IMR-90 (cell line): ENCODE measurements around the gene IL36G.

Source experiments
- BHLHE40 ChIP-seq: fragments of 150-350 bp; IDR thresholded peaks from 2 replicates; pipeline ENCODE4 v1.6.1; 2016; ENCODE audit warnings: mild to moderate bottlenecking, low read depth, low read length
- CTCF ChIP-seq: conservative IDR thresholded peaks from 2 replicates; pipeline ENCODE4 v1.5.1; 2012; ENCODE audit warnings: mild to moderate bottlenecking, low read depth, low read length, improper control_type of control experiment
- ELK1 ChIP-seq: fragments of 150-350 bp; IDR thresholded peaks from 2 replicates; pipeline ENCODE4 v1.6.1; 2016; ENCODE audit warnings: low read depth, mild to moderate bottlenecking, low read length, moderate library complexity, borderline replicate concordance
- MAZ ChIP-seq: IDR thresholded peaks from 2 replicates; pipeline ENCODE4 v1.6.1; 2012; ENCODE audit warnings: low read depth, mild to moderate bottlenecking, low read length, improper control_type of control experiment, moderate library complexity, borderline replicate concordance
- POLR2A ChIP-seq: IDR thresholded peaks from 2 replicates; pipeline ENCODE4 v1.6.1; 2012; ENCODE audit warnings: mild to moderate bottlenecking, low read depth, low read length
- RAD21 ChIP-seq: IDR thresholded peaks from 2 replicates; pipeline ENCODE4 v1.6.1; 2012; ENCODE audit warnings: low read length, improper control_type of control experiment
- RCOR1 ChIP-seq: IDR thresholded peaks from 2 replicates; pipeline ENCODE4 v1.6.1; 2012; ENCODE audit warnings: mild to moderate bottlenecking, low read length, improper control_type of control experiment; ENCODE audit not compliant: insufficient replicate concordance
- RFX5 ChIP-seq: IDR thresholded peaks from 2 replicates; pipeline ENCODE4 v1.8.0; 2012; ENCODE audit warnings: low read depth, mild to moderate bottlenecking, low read length, moderate library complexity
- SMC3 ChIP-seq: fragments of 150-350 bp; IDR thresholded peaks from 2 replicates; pipeline ENCODE4 v1.6.1; 2016; ENCODE audit warnings: low read depth, mild to moderate bottlenecking, antibody characterized with exemption, low read length, moderate library complexity

GRCh38 chr2:113000436-113000835 is 22.6 kb downstream of the IL36G start:
- TF ChIP-seq MAZ (no peak), POLR2A (no peak), CTCF (no peak), SMC3 (no peak), ELK1 (no peak), RFX5 (no peak), BHLHE40 (no peak), RCOR1 (no peak), RAD21 (no peak)
